HEK293 (cell line): Measurements from ENCODE around the gene TMC6.

Experiments used
- CTCF ChIA-PET: fragments of 350-600 bp; formaldehyde crosslinking; extraction: SDS; loops from one replicate; lab custom pipeline; 2021; ENCODE audit warnings: antibody characterized with exemption; lab: Yijun Ruan, JAX
- POLR2A ChIA-PET: fragments of 300-600 bp; formaldehyde crosslinking; extraction: SDS; loops from one replicate; lab custom pipeline; 2020; ENCODE audit warnings: antibody characterized with exemption, inconsistent platforms; lab: Yijun Ruan, JAX
- H3K27ac ChIP-seq: fragments of 200-500 bp; sonication (Bioruptor generic); 2 replicates; pipeline ENCODE4 v1.5.1; 2014; ENCODE audit warnings: low read depth, low read length, control low read depth, inconsistent platforms; ENCODE audit errors: extremely low read depth
- H3K36me3 ChIP-seq, 2 experiments: fragments of 200-500 bp in 1 of 2; sonication (Bioruptor generic) in 1 of 2; 1 replicate in 1 of 2; 2 replicates in 1 of 2; pipeline ENCODE4 v1.5.1; 2014 to 2017; ENCODE audit warnings: inconsistent platforms in 2 of 2, low read length in 2 of 2; ENCODE audit not compliant: control insufficient read depth in 2 of 2, insufficient read depth in 1 of 2
- H3K4me1 ChIP-seq: fragments of 200-500 bp; sonication (Bioruptor generic); 2 replicates; pipeline ENCODE4 v1.5.1; 2014; ENCODE audit warnings: mild to moderate bottlenecking, low read length, inconsistent platforms; ENCODE audit not compliant: control insufficient read depth, insufficient read depth
- H3K4me3 ChIP-seq: 2 replicates; pipeline ENCODE4 v1.5.1; 2011; ENCODE audit warnings: low read depth, mild to moderate bottlenecking, control low read depth, low read length, moderate library complexity
- H3K9me3 ChIP-seq: fragments of 200-500 bp; sonication (Bioruptor generic); 2 replicates; pipeline ENCODE4 v1.5.1; 2014; ENCODE audit warnings: low read depth, low read length, inconsistent platforms; ENCODE audit not compliant: control insufficient read depth, insufficient read depth
- BCL11A ChIP-seq: fragments of 450-650 bp; formaldehyde crosslinking; IDR thresholded peaks from 2 replicates; pipeline ENCODE4 v1.5.1; 2016; ENCODE audit warnings: low read depth, missing biosample characterization, missing genetic modification characterization
- IKZF3 ChIP-seq: fragments of 450-650 bp; IDR thresholded peaks from 2 replicates; pipeline ENCODE4 v1.5.0; 2018; ENCODE audit warnings: missing biosample characterization, mild to moderate bottlenecking, missing genetic modification characterization, moderate library complexity
- WT1 ChIP-seq: fragments of 450-650 bp; formaldehyde crosslinking; IDR thresholded peaks from 2 replicates; pipeline ENCODE4 v1.5.1; 2016; ENCODE audit warnings: missing biosample characterization, missing genetic modification characterization
- ZNF112 ChIP-seq: fragments of 450-650 bp; formaldehyde crosslinking; IDR thresholded peaks from 2 replicates; pipeline ENCODE4 v1.5.0; 2017; ENCODE audit warnings: missing biosample characterization, missing genetic modification characterization
- ZNF16 ChIP-seq: fragments of 450-650 bp; formaldehyde crosslinking; IDR thresholded peaks from 2 replicates; pipeline ENCODE4 v1.5.1; 2016; ENCODE audit warnings: low read depth, missing biosample characterization, missing genetic modification characterization
- ZNF169 ChIP-seq: fragments of 450-650 bp; formaldehyde crosslinking; IDR thresholded peaks from 2 replicates; pipeline ENCODE4 v1.5.1; 2016; ENCODE audit warnings: missing biosample characterization, missing genetic modification characterization
- ZNF175 ChIP-seq: fragments of 450-650 bp; formaldehyde crosslinking; IDR thresholded peaks from 2 replicates; pipeline ENCODE4 v1.5.1; 2016; ENCODE audit warnings: missing biosample characterization, missing genetic modification characterization
- ZNF19 ChIP-seq: fragments of 450-650 bp; formaldehyde crosslinking; IDR thresholded peaks from 2 replicates; pipeline ENCODE4; 2016; ENCODE audit warnings: missing biosample characterization, missing genetic modification characterization, low read depth
- ZNF221 ChIP-seq: fragments of 450-650 bp; formaldehyde crosslinking; IDR thresholded peaks from 2 replicates; pipeline ENCODE4 v1.5.1; 2017; ENCODE audit warnings: missing biosample characterization, missing genetic modification characterization, borderline replicate concordance
- ZNF24 ChIP-seq: fragments of 450-650 bp; formaldehyde crosslinking; IDR thresholded peaks from 2 replicates; pipeline ENCODE4 v1.5.1; 2016; ENCODE audit warnings: missing biosample characterization, missing genetic modification characterization
- ZNF473 ChIP-seq: fragments of 450-650 bp; formaldehyde crosslinking; IDR thresholded peaks from 2 replicates; pipeline ENCODE4 v1.5.1; 2017; ENCODE audit warnings: missing biosample characterization, missing genetic modification characterization
- ZNF530 ChIP-seq: fragments of 450-650 bp; formaldehyde crosslinking; IDR thresholded peaks from 2 replicates; pipeline ENCODE4 v1.5.1; 2016; ENCODE audit warnings: low read depth, missing biosample characterization, missing genetic modification characterization
- ZNF555 ChIP-seq: fragments of 450-650 bp; formaldehyde crosslinking; conservative IDR thresholded peaks from 2 replicates; pipeline ENCODE4 v1.5.1; 2017; ENCODE audit warnings: missing biosample characterization, mild to moderate bottlenecking, missing genetic modification characterization, inconsistent platforms
- ZNF596 ChIP-seq: fragments of 450-650 bp; IDR thresholded peaks from 2 replicates; pipeline ENCODE4 v1.5.0; 2018; ENCODE audit warnings: missing biosample characterization, mild to moderate bottlenecking, missing genetic modification characterization, moderate library complexity
- TF ChIP-seq, protein P1 (sequence below): fragments of 450-650 bp; formaldehyde crosslinking; conservative IDR thresholded peaks from 2 replicates; pipeline ENCODE4 v1.5.1; 2016; ENCODE audit warnings: low read depth, missing biosample characterization, missing genetic modification characterization
- TF ChIP-seq, protein P2 (sequence below): fragments of 450-650 bp; formaldehyde crosslinking; IDR thresholded peaks from 2 replicates; pipeline ENCODE4 v1.5.1; 2016; ENCODE audit warnings: missing biosample characterization, missing genetic modification characterization, borderline replicate concordance
- TF ChIP-seq, protein P3 (sequence below): fragments of 450-650 bp; formaldehyde crosslinking; IDR thresholded peaks from 2 replicates; pipeline ENCODE4 v1.5.1; 2016; ENCODE audit warnings: missing biosample characterization, missing genetic modification characterization

TMC6 gene

DNA sequence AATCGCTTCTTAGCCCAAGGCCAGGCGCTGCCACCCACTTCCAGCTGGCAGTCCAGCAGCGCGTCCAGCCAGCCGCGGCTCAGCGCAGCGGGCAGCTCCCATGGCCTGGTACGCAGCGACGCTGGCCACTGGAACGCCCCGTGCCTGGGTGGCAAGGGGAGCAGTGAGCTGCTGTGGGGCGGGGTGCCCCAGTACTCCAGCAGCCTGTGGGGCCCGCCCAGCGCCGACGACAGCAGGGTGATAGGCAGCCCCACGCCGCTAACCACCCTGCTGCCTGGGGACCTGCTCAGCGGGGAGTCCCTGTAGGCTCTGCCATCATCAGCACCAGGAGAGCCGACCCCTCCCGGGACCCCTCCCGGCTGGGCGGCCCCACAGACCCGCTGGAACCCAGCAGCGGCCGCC lies 24.0 kb downstream of the TMC6 start:
- ChIA-PET POLR2A (no interaction called here), CTCF (interaction anchor here (1.3 to 1.6 kb wide), 2 partner anchors 19 to 30 kb away, joined by 6 to 7 read pairs; no protein-coding TSS in a partner anchor)
- Histone ChIP-seq H3K4me3 (no peak overlapping the region), H3K9me3 (no peaks in the 10 kb centered on the region), H3K36me3 (peaks cover 3 to 48% of the 10 kb centered on the region in 2 experiments), H3K27ac (no peak overlapping the region), H3K4me1 (no peaks in the 10 kb centered on the region; the same call in 1 of the 2 replicates)
- no peak for TF ChIP-seq ZNF175 (tag by site-specific recombination)

DNA sequence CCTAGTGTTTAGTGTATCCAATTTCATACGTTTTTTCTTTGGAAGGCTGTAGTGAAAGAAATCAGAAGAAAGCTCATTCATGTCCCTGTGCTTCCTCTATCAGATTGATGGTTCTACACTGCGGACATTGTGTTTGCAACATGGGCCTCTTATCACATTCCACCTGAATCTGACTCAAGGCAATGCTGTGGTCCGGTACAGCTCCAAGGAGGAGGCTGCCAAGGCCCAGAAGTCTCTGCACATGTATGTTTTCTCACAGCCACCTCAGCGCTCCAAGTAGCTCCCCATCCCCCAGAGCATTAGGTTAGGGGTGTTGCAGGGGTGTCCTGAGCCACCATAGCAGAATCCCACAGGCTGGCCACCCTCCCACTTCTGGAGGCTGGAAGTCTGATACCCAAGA lies 25.2 kb downstream of the TMC6 start:
- H3K27ac ChIP-seq = no peak overlapping the region
- no peaks in the 10 kb centered on the region for H3K9me3 ChIP-seq
- no peaks in the 10 kb centered on the region; the same call in 1 of the 2 replicates for H3K4me1 ChIP-seq
- CTCF ChIA-PET = interaction anchor here (1.5 to 1.8 kb wide), 2 partner anchors 9 to 18 kb away, joined by 7 to 8 read pairs; no protein-coding TSS in a partner anchor
- POLR2A ChIA-PET = interaction anchor here (1.0 kb wide), 1 partner anchor 145 kb away, joined by 3 read pairs; the partner anchor contains the start of gene TNRC6C
- peaks cover 11 to 61% of the 10 kb centered on the region in 2 experiments for H3K36me3 ChIP-seq
- TF ChIP-seq ZNF24 (no peak), BCL11A (tag by site-specific recombination) (no peak), ZNF112 (tag by site-specific recombination) (no peak), ZNF16 (tag by site-specific recombination) (no peak), ZNF530 (tag by site-specific recombination) (no peak), ZNF473 (no peak), ZNF555 (tag by site-specific recombination) (no peak), IKZF3 (tag by site-specific recombination) (no peak), ZNF221 (tag by site-specific recombination) (no peak), WT1 (tag by site-specific recombination) (no peak), ZNF19 (tag by site-specific recombination) (no peak), ZNF596 (tag by site-specific recombination) (no peak), ZNF169 (tag by site-specific recombination) (no peak)
- TF ChIP-seq, protein P1, sequence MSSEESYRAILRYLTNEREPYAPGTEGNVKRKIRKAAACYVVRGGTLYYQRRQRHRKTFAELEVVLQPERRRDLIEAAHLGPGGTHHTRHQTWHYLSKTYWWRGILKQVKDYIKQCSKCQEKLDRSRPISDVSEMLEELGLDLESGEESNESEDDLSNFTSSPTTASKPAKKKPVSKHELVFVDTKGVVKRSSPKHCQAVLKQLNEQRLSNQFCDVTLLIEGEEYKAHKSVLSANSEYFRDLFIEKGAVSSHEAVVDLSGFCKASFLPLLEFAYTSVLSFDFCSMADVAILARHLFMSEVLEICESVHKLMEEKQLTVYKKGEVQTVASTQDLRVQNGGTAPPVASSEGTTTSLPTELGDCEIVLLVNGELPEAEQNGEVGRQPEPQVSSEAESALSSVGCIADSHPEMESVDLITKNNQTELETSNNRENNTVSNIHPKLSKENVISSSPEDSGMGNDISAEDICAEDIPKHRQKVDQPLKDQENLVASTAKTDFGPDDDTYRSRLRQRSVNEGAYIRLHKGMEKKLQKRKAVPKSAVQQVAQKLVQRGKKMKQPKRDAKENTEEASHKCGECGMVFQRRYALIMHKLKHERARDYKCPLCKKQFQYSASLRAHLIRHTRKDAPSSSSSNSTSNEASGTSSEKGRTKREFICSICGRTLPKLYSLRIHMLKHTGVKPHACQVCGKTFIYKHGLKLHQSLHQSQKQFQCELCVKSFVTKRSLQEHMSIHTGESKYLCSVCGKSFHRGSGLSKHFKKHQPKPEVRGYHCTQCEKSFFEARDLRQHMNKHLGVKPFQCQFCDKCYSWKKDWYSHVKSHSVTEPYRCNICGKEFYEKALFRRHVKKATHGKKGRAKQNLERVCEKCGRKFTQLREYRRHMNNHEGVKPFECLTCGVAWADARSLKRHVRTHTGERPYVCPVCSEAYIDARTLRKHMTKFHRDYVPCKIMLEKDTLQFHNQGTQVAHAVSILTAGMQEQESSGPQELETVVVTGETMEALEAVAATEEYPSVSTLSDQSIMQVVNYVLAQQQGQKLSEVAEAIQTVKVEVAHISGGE = no peak
- TF ChIP-seq, protein P2, sequence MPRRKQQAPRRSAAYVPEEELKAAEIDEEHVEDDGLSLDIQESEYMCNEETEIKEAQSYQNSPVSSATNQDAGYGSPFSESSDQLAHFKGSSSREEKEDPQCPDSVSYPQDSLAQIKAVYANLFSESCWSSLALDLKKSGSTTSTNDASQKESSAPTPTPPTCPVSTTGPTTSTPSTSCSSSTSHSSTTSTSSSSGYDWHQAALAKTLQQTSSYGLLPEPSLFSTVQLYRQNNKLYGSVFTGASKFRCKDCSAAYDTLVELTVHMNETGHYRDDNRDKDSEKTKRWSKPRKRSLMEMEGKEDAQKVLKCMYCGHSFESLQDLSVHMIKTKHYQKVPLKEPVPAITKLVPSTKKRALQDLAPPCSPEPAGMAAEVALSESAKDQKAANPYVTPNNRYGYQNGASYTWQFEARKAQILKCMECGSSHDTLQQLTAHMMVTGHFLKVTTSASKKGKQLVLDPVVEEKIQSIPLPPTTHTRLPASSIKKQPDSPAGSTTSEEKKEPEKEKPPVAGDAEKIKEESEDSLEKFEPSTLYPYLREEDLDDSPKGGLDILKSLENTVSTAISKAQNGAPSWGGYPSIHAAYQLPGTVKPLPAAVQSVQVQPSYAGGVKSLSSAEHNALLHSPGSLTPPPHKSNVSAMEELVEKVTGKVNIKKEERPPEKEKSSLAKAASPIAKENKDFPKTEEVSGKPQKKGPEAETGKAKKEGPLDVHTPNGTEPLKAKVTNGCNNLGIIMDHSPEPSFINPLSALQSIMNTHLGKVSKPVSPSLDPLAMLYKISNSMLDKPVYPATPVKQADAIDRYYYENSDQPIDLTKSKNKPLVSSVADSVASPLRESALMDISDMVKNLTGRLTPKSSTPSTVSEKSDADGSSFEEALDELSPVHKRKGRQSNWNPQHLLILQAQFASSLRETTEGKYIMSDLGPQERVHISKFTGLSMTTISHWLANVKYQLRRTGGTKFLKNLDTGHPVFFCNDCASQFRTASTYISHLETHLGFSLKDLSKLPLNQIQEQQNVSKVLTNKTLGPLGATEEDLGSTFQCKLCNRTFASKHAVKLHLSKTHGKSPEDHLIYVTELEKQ = no peak
- TF ChIP-seq, protein P3, sequence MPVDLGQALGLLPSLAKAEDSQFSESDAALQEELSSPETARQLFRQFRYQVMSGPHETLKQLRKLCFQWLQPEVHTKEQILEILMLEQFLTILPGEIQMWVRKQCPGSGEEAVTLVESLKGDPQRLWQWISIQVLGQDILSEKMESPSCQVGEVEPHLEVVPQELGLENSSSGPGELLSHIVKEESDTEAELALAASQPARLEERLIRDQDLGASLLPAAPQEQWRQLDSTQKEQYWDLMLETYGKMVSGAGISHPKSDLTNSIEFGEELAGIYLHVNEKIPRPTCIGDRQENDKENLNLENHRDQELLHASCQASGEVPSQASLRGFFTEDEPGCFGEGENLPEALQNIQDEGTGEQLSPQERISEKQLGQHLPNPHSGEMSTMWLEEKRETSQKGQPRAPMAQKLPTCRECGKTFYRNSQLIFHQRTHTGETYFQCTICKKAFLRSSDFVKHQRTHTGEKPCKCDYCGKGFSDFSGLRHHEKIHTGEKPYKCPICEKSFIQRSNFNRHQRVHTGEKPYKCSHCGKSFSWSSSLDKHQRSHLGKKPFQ (tag by site-specific recombination) = no peak
- TF ChIP-seq, all 188 proteins: peak for 0
- no peak overlapping the region for H3K4me3 ChIP-seq
